Endothelial cell of umbilical vein (primary cell): Measurements from ENCODE around the gene GGTLC1.

Experiments
- CTCF ChIP-seq, 2 donors: IDR thresholded peaks; 1 replicate in 1 of 2; 2 replicates in 1 of 2; pipeline ENCODE4 v1.5.1; 2011; ENCODE audit warnings: low read length in 2 of 2, mild to moderate bottlenecking in 2 of 2, moderate library complexity in 2 of 2, control low read depth in 1 of 2, inconsistent platforms in 1 of 2, low read depth in 1 of 2; ENCODE audit not compliant: insufficient read depth in 1 of 2; ENCODE audit errors: extremely low read depth in 1 of 2
- EZH2 ChIP-seq: IDR thresholded peaks from 2 replicates; pipeline ENCODE4 v1.6.1; 2012; ENCODE audit warnings: borderline replicate concordance, low read depth, mild to moderate bottlenecking, moderate library complexity, low read length, inconsistent platforms; ENCODE audit not compliant: severe bottlenecking
- GATA2 ChIP-seq: IDR thresholded peaks from 2 replicates; pipeline ENCODE4 v1.7.0; 2011; ENCODE audit warnings: low read depth, mild to moderate bottlenecking, moderate library complexity, mixed read lengths, low read length; ENCODE audit not compliant: insufficient read length, insufficient read depth
- JUN ChIP-seq: IDR thresholded peaks from 2 replicates; pipeline ENCODE4 v1.6.1; 2011; ENCODE audit warnings: borderline replicate concordance, low read depth; ENCODE audit not compliant: insufficient read length, insufficient read depth
- MYC ChIP-seq: IDR thresholded peaks from one replicate; pipeline ENCODE4 v1.6.1; 2011; ENCODE audit warnings: mild to moderate bottlenecking, low read depth, low read length
- POLR2A ChIP-seq: IDR thresholded peaks from 2 replicates; pipeline ENCODE4 v1.6.1; 2012; ENCODE audit warnings: low read depth, mild to moderate bottlenecking, control low read depth, low read length
- POLR2AphosphoS5 ChIP-seq: IDR thresholded peaks from 2 replicates; pipeline ENCODE4 v1.6.1; 2012; ENCODE audit warnings: low read depth, mild to moderate bottlenecking, control low read depth, low read length, moderate library complexity; ENCODE audit not compliant: insufficient read depth
- TF ChIP-seq, protein P1 (sequence below): IDR thresholded peaks from 2 replicates; pipeline ENCODE4 v1.6.1; 2011; ENCODE audit not compliant: insufficient read depth, insufficient read length

DNA sequence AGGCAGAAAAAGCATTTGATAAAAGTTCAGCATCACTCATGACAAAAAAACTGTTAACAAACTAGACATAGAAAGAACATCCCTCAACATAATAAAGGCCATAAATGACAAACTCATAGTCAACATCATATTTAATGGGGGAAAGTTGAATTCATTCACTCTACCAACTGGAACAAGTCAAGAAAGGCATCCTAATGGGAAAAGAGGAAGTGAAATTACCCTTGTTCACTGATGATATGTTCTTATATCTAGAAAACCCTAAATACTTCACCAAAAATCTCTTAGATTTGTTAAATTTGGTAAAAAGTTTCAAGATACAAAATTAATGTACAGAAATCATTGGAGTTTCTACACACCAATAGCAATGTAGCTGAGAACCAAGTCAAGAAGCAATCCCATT is 48.9 kb downstream of the GGTLC1 start:
- TF ChIP-seq CTCF (IDR thresholded peaks at IDR 0.05; ENCODE audit: extremely low read depth in 1 of 2, insufficient read depth in 1 of 2, low read depth in 1 of 2, low read length in 2 of 2) (no peak), EZH2 (no peak), JUN (no peak), POLR2AphosphoS5 (no peak), MYC (no peak), POLR2A (no peak), GATA2 (no peak)
- TF ChIP-seq, protein P1, sequence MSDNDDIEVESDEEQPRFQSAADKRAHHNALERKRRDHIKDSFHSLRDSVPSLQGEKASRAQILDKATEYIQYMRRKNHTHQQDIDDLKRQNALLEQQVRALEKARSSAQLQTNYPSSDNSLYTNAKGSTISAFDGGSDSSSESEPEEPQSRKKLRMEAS: no peak
